ENCODE results near the gene YY1.
A peak's percentile ranks its signal among the peaks of the same experiment; 100 is the strongest.
"Not testable (repeated sequence)": the region's sequence is repeated elsewhere in the genome, so short reads cannot be mapped to it uniquely, and the experiment has no call there.

The YY1 gene

GRCh38 chr14:100285021-100285912, 46.3 kb downstream of the YY1 start:
- peak; percentile 68 for DNase-seq

DNA sequence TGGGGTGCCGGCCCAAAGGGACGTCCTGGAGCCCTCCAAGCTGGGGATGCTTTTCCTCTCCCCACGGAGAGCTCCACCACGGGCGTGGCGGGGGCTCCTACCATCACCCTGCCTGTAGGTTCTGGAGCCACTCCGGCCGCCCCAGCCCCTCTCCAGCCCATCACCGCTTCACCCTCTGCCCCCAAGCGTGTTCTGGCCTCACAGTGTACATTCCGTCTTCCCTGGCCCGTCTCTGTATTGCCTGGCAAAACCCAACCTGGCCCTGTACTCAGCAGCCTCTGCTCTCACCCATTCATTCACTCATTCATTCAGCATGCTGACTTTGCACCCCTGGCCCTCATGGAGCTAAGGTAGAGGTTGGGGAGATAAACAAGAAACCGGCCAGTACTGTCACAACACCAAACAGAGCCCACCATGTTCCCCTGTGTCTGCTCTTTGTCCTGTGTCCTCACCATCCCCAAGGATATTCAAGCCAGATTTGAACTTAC, 47.0 kb downstream of the YY1 start:
- no peak for DNase-seq

DNA sequence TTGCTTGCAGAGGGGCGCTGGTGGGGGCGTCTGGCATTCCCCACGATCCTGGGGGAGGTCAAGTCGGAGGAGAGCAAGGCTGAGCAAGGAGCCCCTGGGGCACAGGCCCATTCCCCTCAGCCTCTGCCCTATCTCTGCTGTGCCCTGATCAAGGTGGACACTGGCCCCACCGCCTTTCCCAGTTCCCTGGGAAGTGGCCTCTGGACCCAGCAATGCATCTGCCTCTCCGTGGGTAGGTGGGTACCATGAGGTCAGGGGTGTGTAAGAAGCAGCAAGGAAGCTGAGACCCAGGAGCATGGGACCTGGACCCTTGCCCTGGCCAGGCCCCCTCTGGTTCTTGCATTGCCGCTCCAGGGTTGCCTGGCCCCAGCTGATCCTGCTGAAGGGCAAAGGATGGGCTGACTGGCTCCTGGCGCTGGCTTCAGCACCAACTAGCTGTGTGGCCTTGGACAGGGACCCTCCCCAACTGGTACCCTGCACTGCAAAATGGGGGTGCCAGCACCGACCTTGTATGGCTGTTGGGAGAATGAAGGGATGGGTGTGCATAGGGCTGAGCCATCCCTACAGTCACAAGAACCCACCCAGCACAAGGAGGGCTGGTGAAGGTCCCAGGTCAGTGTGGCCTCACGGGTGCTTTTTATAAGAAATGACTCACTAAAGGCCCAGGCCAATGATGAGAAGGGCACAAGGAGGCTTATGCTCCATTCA, 47.7 kb downstream of the YY1 start:
- DNase-seq: no peak

GRCh38 chr14:100287202-100287997, 48.5 kb downstream of the YY1 start:
- DNase-seq: no peak

GRCh38 chr14:100287998-100288295, 49.0 kb downstream of the YY1 start:
- not testable (repeated sequence) for DNase-seq

- no peak for DNase-seq
Measured at GRCh38 chr14:100288382-100289185, 49.6 kb downstream of the YY1 start.

DNA sequence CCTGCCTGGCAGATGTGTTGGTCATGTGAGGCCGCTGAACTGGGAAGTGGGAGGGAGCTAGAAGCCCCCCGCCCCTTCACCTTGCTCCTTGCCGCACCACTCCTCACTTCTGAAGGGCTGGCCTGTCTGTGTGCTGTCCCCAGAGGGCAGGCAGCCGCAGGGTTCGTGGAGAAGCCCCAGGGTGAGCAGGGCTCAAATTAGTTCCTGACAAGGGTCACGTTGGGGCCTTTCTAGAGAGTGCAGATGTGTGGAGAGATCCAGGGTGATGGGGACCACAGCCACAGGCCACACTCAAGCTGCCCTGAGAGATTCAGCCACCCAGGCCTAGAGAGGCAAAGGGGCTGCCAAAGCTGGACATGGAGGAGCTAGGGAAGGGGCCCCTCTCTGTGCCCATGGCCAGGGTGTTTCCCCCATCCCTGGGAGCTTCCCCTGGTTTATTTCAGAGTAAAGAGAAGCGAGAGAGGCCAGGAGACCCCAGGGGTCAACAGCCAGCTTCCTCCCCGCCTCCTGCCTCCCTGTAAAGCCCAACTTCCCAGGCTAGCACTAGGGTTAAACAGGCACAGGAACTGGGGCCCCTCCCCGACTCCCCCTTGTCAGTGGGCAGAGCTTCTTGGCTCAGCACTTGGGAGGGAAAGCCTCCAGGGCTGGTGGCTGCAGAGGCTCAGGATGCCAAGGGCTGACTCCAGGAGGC, 51.1 kb downstream of the YY1 start:
- no peak for DNase-seq

DNA sequence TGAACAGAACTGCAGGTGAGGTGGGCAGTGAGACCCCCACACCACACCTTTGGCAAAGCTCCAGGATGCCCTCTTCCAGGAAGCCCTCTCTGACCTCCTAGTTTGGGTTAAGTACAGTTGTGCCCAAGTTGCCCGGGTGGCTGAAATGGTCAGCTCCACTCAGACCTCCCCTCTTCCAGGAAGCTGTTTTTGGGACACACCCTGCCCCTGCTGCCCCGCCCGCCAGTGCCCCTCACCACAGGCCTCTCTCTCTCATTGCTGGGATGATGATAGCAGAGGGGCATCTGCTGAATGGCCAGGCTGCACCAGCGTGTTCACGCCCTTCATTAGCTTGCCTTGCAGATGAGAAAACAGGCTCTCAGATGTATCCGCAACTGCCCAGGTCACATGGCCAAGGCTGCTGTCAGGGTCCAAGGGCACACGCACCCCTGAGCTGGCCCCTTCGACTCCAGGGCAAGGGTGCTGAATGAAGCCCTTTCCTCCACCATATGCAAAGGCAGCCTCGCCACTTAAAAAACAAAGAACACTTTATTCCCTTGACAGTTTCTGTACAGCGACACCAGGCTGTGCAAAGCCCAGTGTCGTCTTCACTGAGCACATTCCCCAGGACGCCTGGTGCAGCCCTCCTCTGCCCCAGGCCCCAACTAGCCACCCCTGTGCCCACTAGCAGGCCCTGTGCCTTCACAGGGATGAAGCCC, 51.8 kb downstream of the YY1 start:
- no peak for DNase-seq

DNA sequence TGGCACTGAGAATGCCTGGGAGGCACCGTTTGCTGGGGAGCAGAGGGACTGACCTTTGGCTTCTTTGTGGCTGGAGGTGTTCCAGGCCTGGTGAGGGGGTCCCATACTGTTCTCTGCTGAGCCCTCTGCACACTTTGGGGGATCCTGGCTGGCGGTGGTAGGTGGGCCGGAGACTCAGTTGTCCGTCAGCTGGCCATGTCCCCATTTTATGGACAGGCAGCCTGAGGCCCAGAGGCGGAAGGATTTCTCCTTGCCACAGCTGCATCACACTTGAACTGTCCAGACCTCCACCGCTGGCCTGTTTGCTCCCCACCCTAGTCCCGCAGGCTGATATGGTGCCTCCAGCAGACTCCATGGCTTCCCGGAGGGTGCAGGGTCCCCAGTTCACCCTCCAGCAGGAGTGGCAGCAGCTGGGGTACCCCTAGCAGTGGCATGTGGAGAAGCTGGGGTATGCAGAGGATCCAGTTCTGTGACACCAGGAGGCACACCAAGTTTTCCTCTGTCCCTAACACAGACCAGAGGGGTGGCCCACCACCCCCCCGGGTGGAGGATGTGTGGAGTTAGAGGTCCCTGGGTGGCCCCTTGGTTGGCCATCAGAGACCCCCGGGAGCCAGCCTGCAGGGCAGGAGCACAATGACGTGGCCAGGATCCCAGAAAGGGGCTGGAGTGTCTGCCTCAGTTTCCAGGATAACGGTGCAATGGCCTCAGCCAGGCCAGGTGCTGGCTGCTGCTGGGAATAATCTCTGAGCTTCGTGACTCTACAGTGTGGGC, 52.5 kb downstream of the YY1 start:
- DNase-seq: no peak

GRCh38 chr14:100292301-100292775, 53.4 kb downstream of the YY1 start:
- no peak for DNase-seq

- no peak for DNase-seq
Measured at GRCh38 chr14:100292776-100293461, 54.0 kb downstream of the YY1 start.

GRCh38 chr14:100293497-100294212, 54.7 kb downstream of the YY1 start:
- no peak for DNase-seq

- no peak for DNase-seq
Measured at GRCh38 chr14:100294213-100294962, 55.4 kb downstream of the YY1 start.

- DNase-seq: no peak
Measured at GRCh38 chr14:100294963-100295330, 56.0 kb downstream of the YY1 start.

DNA sequence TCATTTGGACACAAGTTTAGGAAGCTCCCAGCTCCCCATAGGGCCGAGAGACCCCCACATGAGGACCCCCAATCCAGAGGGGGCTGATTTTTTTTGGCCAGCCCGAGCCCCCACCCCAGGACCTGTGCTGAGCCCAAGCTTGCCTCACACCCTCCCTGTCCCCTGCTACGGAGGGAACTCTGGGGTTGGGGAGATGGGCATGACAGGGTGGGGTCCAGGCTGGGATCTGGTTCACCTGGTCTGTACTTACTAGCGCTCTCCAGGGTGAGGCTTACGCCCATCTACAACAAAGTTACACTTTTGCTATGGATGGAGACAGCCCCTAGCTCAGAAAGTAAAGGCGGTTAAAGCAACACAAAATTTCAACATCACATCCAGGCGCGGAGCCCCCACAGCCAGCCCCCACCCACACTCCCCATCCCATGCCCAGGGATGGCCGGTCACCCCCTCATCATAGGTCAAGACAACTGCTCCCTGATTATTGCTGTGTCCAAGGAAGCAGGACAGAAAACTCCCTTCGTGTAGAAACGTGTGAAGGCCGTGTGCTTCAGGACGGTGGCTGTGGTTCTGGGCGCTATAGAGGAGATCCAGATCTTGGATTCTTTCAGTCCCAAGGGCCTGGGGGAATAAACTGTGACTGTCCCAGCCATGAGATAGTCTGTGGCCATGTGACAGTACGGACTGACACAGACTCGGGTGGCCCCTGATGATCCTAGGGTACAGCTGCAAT, 56.6 kb downstream of the YY1 start:
- DNase-seq: no peak

DNA sequence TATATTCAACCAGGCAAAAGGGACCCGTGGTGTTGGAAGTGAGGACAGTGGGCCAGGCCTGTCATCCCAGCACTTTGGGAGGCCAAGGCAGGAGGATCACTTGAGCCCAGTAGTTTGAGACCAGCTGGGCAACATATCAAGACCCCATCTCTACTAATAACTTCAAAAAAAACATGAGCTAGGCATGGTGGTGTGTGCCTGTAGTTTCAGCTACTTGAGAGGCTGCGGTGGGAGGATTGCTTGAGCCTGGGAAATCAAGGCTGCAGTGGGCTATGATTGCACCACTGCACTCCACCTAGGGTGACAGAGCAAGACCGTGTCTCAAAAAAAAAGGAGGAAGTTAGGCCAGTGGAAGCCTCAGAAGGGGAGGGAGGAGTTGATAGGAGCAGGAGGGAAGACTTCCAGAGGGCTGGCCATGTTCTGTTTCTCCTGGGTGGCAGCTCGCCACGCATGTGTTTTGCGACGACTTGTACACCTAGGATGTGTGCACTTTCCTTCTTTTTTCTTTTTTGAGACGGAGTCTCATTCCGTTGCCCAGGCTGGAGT, 57.2 kb downstream of the YY1 start:
- no peak for DNase-seq

DNA sequence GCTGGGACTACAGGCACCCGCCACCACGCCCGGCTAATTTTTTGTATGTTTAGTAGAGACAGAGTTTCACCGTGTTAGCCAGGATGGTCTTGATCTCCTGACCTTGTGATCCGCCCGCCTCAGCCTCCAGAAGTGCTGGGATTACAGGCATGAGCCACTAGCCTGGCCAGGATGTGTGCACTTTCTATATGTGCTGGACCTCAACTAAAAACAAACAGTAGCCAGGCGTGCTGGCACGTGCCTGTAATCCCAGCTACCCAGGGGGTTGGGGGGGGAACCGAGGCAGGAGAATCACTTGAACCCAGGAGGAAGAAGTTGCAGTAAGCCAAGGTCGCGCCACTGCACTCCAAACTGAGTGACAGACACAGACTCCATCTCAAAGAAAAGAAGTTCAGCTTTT, 57.8 kb downstream of the YY1 start:
- DNase-seq: not testable (repeated sequence)

Data from activated gamma-delta T cell (primary cell).